Fibroblast of the aortic adventitia (primary cell): ENCODE results near the gene FOXP1. TPM values are rescaled to one million over a fixed set of nuclear protein-coding genes. Genes with fewer than 3 reads are reported as not detected.

Source experiments
- DNase-seq: peaks from one replicate; pipeline ENCODE4 v3.0.0-alpha.2; 2010; ENCODE audit warnings: low read depth
- H3K4me3 ChIP-seq: 2 replicates; pipeline ENCODE4 v1.5.1; 2011; ENCODE audit warnings: low read depth, mild to moderate bottlenecking, control low read depth, low read length, moderate library complexity
- total RNA-seq: library from RNA; depleted of rRNA; stranded (reverse); fragments of >200 nt; gene quantifications from 2 replicates; pipeline ENCODE4 v1.2.3, GENCODE V29; 2012; ENCODE audit warnings: low replicate concordance
- TF ChIP-seq, protein P1 (sequence below): IDR thresholded peaks from 2 replicates; pipeline ENCODE4 v1.5.1; 2011; ENCODE audit warnings: mild to moderate bottlenecking, low read length, control low read depth, inconsistent platforms; ENCODE audit not compliant: insufficient read depth

Gene FOXP1
- total RNA-seq, 1 donor: 115 TPM

- peak overlapping the region; percentile 76 for H3K4me3 ChIP-seq
These were observed 975 bp upstream of the FOXP1 start for GRCh38 chr3:71584394-71585011.

GRCh38 chr3:71582612-71583565 lies 639 bp downstream of the FOXP1 start:
- DNase-seq: peak; percentile 48
- TF ChIP-seq, protein P1, sequence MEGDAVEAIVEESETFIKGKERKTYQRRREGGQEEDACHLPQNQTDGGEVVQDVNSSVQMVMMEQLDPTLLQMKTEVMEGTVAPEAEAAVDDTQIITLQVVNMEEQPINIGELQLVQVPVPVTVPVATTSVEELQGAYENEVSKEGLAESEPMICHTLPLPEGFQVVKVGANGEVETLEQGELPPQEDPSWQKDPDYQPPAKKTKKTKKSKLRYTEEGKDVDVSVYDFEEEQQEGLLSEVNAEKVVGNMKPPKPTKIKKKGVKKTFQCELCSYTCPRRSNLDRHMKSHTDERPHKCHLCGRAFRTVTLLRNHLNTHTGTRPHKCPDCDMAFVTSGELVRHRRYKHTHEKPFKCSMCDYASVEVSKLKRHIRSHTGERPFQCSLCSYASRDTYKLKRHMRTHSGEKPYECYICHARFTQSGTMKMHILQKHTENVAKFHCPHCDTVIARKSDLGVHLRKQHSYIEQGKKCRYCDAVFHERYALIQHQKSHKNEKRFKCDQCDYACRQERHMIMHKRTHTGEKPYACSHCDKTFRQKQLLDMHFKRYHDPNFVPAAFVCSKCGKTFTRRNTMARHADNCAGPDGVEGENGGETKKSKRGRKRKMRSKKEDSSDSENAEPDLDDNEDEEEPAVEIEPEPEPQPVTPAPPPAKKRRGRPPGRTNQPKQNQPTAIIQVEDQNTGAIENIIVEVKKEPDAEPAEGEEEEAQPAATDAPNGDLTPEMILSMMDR: no peak
- H3K4me3 ChIP-seq: peak overlapping the region; percentile 76

More at GRCh38 chr3:71584394-71585011, 975 bp upstream of the FOXP1 start:
- DNase-seq: peak; percentile 75
- TF ChIP-seq, protein P1: no peak

DNA sequence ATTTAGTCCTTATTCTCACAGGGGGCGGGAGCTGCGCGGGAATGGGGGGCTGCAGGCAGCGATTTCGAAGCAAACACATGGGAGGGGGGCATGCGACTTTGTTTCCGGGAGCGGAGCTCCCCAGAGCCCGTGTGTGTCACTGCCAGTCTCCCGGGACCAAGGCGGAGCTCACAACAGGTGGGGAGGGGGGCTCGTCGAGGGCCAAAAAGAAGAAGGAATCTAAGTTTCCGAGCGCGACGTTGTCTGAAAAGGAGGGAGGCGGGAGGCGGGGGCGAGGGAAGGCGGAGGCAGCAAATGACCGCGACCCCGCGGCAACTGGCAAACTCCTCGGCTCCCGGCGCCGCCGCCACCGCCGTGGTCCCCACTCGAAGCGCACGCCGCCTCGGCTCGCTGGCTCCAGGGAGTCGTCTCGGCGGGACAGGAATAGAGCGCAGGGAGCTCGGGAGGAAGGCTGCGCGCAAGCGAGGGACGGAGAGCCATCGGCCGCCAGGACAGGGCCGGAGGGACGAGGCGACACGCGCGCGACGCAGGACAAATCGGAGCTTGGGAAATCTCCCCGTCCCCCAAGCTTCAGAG lies 1.4 kb downstream of the FOXP1 start:
- peak; percentile 25 for DNase-seq
- peak overlapping the region; percentile 76 for H3K4me3 ChIP-seq
- TF ChIP-seq, protein P1: no peak

DNA sequence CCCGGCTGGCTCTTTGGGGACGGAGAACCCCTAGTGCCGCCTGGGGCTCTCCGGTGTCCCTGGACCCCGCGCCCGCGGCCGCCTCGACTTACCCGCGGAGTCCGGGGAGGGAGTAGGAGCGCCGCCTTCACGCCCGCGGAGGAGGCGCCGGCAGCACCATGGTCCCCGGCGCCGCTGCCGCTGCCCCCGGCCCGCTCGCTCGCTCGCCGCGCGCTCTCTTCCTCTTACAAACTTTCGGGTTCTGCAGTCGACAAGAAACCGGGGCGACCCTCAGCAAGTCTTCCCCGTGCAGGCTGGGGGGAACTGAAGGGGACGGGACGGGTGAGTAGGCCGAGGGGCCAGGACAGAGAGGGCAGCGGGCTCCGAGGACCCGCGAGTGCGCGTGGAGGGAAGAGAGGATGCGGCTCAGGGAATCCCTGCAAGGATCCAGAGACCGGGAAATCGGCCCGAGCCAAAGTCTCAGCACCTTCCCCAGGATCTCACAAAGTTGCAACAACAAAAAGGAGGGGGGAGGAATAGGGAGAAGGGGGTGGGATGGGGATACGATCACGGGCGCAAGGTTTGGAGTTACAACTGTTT lies 2.0 kb downstream of the FOXP1 start:
- TF ChIP-seq, protein P1: no peak
- DNase-seq: peak; percentile 58
- H3K4me3 ChIP-seq: peak overlapping the region; percentile 76

DNA sequence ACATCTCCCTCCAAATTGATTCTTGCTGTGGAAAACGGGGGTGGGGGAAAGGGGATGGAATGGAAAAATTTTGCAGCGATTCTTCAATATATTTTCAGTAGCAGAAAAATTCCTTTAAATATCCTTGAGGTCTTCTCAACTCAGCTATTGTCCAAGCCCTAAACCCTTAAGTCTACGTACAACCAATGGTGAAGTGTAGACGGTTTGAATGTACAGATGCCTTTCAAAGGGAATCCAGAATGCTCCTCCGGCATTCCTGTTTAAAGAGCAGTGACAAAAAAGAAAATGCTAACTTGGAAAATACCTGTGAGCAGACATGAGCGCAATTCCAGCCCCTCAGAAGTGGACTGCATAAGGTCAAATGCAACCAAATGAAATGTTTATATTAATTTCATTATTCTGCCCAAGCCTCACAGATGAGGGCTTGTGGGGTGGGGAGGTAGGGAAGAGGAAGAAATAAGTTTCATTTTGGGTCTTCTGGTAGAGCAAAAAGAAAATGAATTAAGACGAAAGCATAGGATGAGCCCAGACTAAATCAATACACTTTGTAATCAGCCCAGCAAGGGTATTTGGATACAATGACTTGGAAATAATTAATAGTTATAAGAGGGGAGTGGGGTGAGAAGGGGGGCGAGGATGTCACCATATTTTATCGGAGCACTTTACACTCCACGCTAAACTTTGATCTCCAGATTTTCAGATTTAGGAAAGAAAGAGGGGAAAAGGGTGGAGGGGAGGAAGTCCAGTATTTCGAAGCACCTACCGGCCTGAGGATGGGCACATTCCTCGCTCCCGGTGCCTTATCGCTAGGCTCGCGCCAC lies 2.7 kb downstream of the FOXP1 start:
- H3K4me3 ChIP-seq: peak overlapping the region; percentile 76
- TF ChIP-seq, protein P1: no peak
- peak; percentile 36 for DNase-seq

GRCh38 chr3:71579935-71580406 lies 3.6 kb downstream of the FOXP1 start:
- peak; percentile 63 for DNase-seq
- H3K4me3 ChIP-seq: peak overlapping the region; percentile 76
- TF ChIP-seq, protein P1: no peak
